Mononuclear cell (primary cell): Measurements from ENCODE around the gene C2orf78. TPM values are rescaled to one million over a fixed set of nuclear protein-coding genes. Genes with fewer than 3 reads are reported as not detected.
"Not testable (repeated sequence)": the region's sequence is repeated elsewhere in the genome, so short reads cannot be mapped to it uniquely, and the experiment has no call there.

ENCODE experiments used
- H3K27me3 ChIP-seq: 2 replicates; pipeline ENCODE4 v1.6.0; 2011; ENCODE audit warnings: low read length, control low read depth; ENCODE audit not compliant: insufficient read depth
- H3K4me1 ChIP-seq: 2 replicates; pipeline ENCODE4 v1.5.1; 2011; ENCODE audit warnings: mild to moderate bottlenecking, low read length, control low read depth; ENCODE audit not compliant: insufficient read depth
- H3K4me3 ChIP-seq: 2 replicates; pipeline ENCODE4 v1.5.1; 2011; ENCODE audit warnings: mild to moderate bottlenecking, low read length, moderate library complexity
- H3K9me3 ChIP-seq: 2 replicates; pipeline ENCODE4 v1.5.1; 2011; ENCODE audit warnings: low read depth, mild to moderate bottlenecking, control low read depth, low read length
- total RNA-seq: library from RNA; depleted of rRNA; stranded (reverse); fragments of >200 nt; gene quantifications from one replicate; pipeline ENCODE4 v1.2.3, GENCODE V29; 2012

Gene C2orf78
- not detected for total RNA-seq

- H3K27me3 ChIP-seq, H3K9me3 ChIP-seq, H3K4me3 ChIP-seq, H3K4me1 ChIP-seq: not testable (repeated sequence)
These were observed at the start of gene C2orf78 for GRCh38 chr2:73783883-73784282. Gene C2orf78 (plus strand): TSS chr2:73784183. CDS start chr2:73784310, 127 bp downstream.

DNA sequence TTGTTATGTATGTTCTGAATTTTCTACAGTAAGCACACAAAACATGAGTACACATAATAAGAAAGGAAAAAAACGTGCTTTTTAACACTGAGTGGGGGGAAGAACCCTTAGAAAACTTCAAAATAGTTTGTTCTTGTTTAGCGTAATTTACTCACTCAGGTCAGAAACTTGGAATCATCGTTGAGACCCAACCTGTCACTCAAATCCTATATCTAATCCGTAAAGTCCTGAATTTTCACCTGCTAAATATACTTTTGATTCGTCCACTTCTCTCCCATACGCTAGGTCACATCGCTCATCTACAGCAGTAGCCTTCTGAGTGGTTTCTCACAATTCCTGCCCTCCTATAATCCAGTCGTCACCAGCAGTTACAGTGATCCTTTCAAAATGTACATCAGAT lies 47.6 kb upstream of the C2orf78 start:
- H3K4me3 ChIP-seq: peak overlapping the region; percentile 96
- no peaks in the 10 kb centered on the region for H3K9me3 ChIP-seq
- H3K27me3 ChIP-seq: no peaks in the 10 kb centered on the region
- H3K4me1 ChIP-seq: peaks cover 13% of the 10 kb centered on the region

GRCh38 chr2:73736855-73737779 lies 46.9 kb upstream of the C2orf78 start, which contains the start of gene TPRKB:
Gene TPRKB (minus strand): TSS chr2:73737345. CDS start chr2:73734569, 2,776 bp downstream.
- Histone ChIP-seq H3K9me3 (no peaks in the 10 kb centered on the region), H3K4me3 (peak within 1 kb of the TSS; percentile 96), H3K27me3 (no peaks in the 10 kb centered on the region), H3K4me1 (peaks cover 13% of the 10 kb centered on the region)

GRCh38 chr2:73739101-73739500 lies 44.9 kb upstream of the C2orf78 start:
- Histone ChIP-seq H3K27me3 (no peaks in the 10 kb centered on the region), H3K4me1 (peaks cover 13% of the 10 kb centered on the region), H3K4me3 (no peak overlapping the region), H3K9me3 (no peaks in the 10 kb centered on the region)

DNA sequence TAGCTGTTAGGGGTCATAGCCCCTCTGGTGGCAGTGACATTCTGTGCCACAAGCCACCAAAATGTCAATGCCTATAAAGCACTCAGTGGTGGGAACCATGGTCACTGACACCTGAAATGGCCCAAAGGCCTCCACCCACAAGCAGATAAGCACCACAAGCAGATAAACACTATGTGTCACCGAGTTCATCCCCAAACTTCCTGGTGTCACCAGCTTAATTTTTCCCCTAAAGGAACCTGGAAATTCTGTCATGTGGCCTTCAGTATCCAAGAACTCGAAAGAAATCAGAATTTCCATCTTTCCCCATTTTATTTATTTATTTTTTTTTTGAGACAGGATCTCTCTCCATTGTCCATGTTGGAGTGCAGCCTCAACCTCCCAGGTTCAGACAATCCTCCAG lies 43.2 kb upstream of the C2orf78 start:
- Histone ChIP-seq H3K4me1 (peaks cover 13% of the 10 kb centered on the region), H3K27me3 (no peaks in the 10 kb centered on the region), H3K4me3 (no peak overlapping the region), H3K9me3 (no peaks in the 10 kb centered on the region)

- H3K27me3 ChIP-seq: no peaks in the 10 kb centered on the region
- no peaks in the 10 kb centered on the region for H3K9me3 ChIP-seq
- no peaks in the 10 kb centered on the region for H3K4me1 ChIP-seq
- H3K4me3 ChIP-seq: no peak overlapping the region
These were observed 37.7 kb upstream of the C2orf78 start for GRCh38 chr2:73746015-73746876.

GRCh38 chr2:73746877-73747208 lies 37.1 kb upstream of the C2orf78 start:
- H3K4me1 ChIP-seq: no peaks in the 10 kb centered on the region
- H3K4me3 ChIP-seq: no peak overlapping the region
- no peaks in the 10 kb centered on the region for H3K9me3 ChIP-seq
- H3K27me3 ChIP-seq: no peaks in the 10 kb centered on the region

DNA sequence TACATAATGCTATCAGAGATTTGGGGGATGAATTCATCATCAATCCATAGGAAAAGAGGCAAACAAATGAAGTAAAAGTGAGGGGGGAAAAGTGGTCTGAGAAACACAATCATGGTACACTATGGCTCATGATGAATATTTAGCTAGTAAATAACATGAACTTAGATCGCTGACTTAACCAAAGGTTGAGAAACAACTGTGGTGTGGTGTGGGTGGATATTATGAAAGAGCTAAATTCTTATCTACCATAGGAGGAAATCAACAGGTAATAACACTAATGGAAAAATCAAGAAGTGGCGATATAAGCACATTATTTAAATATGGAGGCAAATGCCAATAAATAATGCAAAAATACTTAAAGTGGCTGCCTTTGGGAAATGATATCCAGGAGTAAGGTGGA lies 34.7 kb upstream of the C2orf78 start:
- Histone ChIP-seq H3K4me3 (no peak overlapping the region), H3K27me3 (no peaks in the 10 kb centered on the region), H3K9me3 (no peaks in the 10 kb centered on the region), H3K4me1 (no peaks in the 10 kb centered on the region)

- H3K4me1 ChIP-seq, H3K4me3 ChIP-seq, H3K9me3 ChIP-seq, H3K27me3 ChIP-seq: not testable (repeated sequence)
These were observed 29.7 kb upstream of the C2orf78 start for GRCh38 chr2:73754332-73754731.

- Histone ChIP-seq H3K4me3 (no peak overlapping the region), H3K4me1 (no peaks in the 10 kb centered on the region), H3K27me3 (no peaks in the 10 kb centered on the region), H3K9me3 (no peaks in the 10 kb centered on the region)
These were observed 24.7 kb upstream of the C2orf78 start for GRCh38 chr2:73759285-73759764.

GRCh38 chr2:73759904-73760303 lies 24.1 kb upstream of the C2orf78 start:
- H3K4me1 ChIP-seq: no peaks in the 10 kb centered on the region
- no peak overlapping the region for H3K4me3 ChIP-seq
- H3K27me3 ChIP-seq: no peaks in the 10 kb centered on the region
- no peaks in the 10 kb centered on the region for H3K9me3 ChIP-seq

DNA sequence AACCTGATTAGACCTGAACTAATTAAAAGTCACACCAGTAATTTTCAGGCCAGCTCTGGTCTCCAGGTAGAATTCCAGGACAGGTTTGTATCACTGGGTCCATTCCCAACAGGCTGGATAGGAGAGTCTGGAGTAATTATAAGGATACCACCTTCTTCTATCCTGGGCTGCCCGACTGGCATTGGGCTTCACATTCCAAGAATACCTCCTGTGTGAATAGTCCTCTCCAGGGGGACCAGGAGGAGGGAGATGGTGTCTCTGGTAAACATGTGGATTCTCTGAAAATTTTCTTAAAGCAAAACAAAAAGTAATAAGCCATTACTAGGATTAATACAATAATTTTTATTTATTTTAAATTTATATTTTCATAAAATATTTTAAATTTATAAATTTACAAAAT lies 21.4 kb upstream of the C2orf78 start:
- Histone ChIP-seq H3K27me3 (no peaks in the 10 kb centered on the region), H3K4me3 (no peak overlapping the region), H3K9me3 (no peaks in the 10 kb centered on the region), H3K4me1 (no peaks in the 10 kb centered on the region)

DNA sequence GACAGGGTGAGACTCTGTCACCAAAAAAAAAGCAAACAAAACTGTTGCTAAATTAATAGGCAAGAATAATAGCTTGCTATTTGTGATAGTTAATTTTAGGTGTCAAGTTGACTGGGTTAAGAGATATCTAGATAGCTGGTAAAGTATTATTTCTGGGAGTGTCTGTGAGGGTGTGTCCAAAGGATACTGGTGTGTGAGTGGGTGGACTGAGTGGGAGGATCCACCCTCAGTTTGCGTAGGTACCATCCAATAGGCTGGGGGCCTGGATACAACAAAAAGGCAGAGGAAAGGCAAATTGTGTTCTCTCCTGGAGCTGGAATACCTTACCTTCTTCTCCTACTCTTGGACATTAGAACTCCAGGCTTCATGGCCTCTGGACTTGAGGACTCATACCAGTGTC lies 19.0 kb upstream of the C2orf78 start:
- Histone ChIP-seq H3K4me3 (no peak overlapping the region), H3K9me3 (no peaks in the 10 kb centered on the region), H3K4me1 (no peaks in the 10 kb centered on the region), H3K27me3 (no peaks in the 10 kb centered on the region)

GRCh38 chr2:73766349-73766748 lies 17.6 kb upstream of the C2orf78 start:
- H3K9me3 ChIP-seq: no peaks in the 10 kb centered on the region
- no peaks in the 10 kb centered on the region for H3K27me3 ChIP-seq
- H3K4me3 ChIP-seq: no peak overlapping the region
- H3K4me1 ChIP-seq: no peaks in the 10 kb centered on the region

DNA sequence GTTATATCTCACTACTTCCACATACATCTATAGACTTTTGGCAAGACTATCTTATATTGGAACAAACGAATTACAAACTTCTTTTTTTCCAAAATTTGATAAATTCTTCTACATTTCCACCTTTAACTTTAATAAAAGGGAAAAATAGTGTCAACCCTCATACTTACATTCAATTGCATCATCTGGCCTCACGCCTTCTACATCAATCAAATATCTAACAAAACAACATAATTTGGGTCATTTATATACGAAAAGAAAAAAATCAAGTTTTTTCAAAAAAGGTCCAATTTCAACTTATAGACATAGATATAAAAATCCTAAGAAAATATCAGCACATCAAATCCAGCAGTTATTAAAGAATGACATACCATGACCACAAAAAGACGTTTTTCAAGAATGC lies 17.0 kb upstream of the C2orf78 start:
- H3K9me3 ChIP-seq: no peaks in the 10 kb centered on the region
- no peak overlapping the region for H3K4me3 ChIP-seq
- no peaks in the 10 kb centered on the region for H3K27me3 ChIP-seq
- no peaks in the 10 kb centered on the region for H3K4me1 ChIP-seq
